Measurements from ENCODE around the gene PSMD1.

The PSMD1 gene

GRCh38 chr2:231036131-231036530 is 20.5 kb upstream of the PSMD1 start:
- DNase-seq, result no peak

- no peak for DNase-seq
These were observed 20.0 kb upstream of the PSMD1 start for GRCh38 chr2:231036578-231037106.

GRCh38 chr2:231037202-231037730 is 19.4 kb upstream of the PSMD1 start, which contains the start of gene C2orf72:
Gene C2orf72 (plus strand): TSS chr2:231037523. CDS start chr2:231037566, 43 bp downstream.
- DNase-seq, result no peak

- no peak for DNase-seq
These were observed 18.8 kb upstream of the PSMD1 start for GRCh38 chr2:231037731-231038482.

- no peak for DNase-seq
These were observed 18.0 kb upstream of the PSMD1 start for GRCh38 chr2:231038483-231039293.

GRCh38 chr2:231039294-231039664 is 17.4 kb upstream of the PSMD1 start:
- DNase-seq, result no peak

- DNase-seq, result no peak
These were observed 16.8 kb upstream of the PSMD1 start for GRCh38 chr2:231039821-231040364.

- no peak for DNase-seq
These were observed 15.5 kb upstream of the PSMD1 start for GRCh38 chr2:231041061-231041689.

GRCh38 chr2:231043796-231044195 is 12.9 kb upstream of the PSMD1 start:
- no peak for DNase-seq

- no peak for DNase-seq
These were observed 9.8 kb upstream of the PSMD1 start for GRCh38 chr2:231046916-231047273.

- DNase-seq, result no peak
These were observed 9.3 kb upstream of the PSMD1 start for GRCh38 chr2:231047274-231047922.

- no peak for DNase-seq
These were observed 8.4 kb upstream of the PSMD1 start for GRCh38 chr2:231047923-231048915.

- DNase-seq, result no peak
These were observed 7.2 kb upstream of the PSMD1 start for GRCh38 chr2:231049286-231050017.

GRCh38 chr2:231050018-231050901 is 6.4 kb upstream of the PSMD1 start:
- DNase-seq, result no peak

- no peak for DNase-seq
These were observed 5.6 kb upstream of the PSMD1 start for GRCh38 chr2:231051116-231051515.

- peak; percentile 69 for DNase-seq
These were observed 3.9 kb upstream of the PSMD1 start for GRCh38 chr2:231052494-231053451.

GRCh38 chr2:231053846-231054245 is 2.8 kb upstream of the PSMD1 start:
- DNase-seq, result no peak

GRCh38 chr2:231057590-231057989 is 923 bp downstream of the PSMD1 start:
- peak; percentile 5 for DNase-seq

All from DMS 273 treated with DMSO at 0.1 percent for 48 hours (cell line).